ENCODE data around the gene C17orf50. TPM values are rescaled to one million over a fixed set of nuclear protein-coding genes. Genes with fewer than 3 reads are reported as not detected.

Gene C17orf50
- total and polyA plus RNA-seq, 2 donors from 2014 or later, result 0.41 TPM; not detected in 1

- no peak overlapping the region for H3K9ac ChIP-seq (ENCODE audit: low read length in 3 of 3)
- peaks cover 0 to 2% (median 0%) of the 10 kb centered on the region in 3 donors for H3K4me1 ChIP-seq (ENCODE audit: control insufficient read depth in 2 of 3, insufficient read depth in 2 of 3, low read depth in 1 of 3, low read length in 3 of 3)
- H3K4me3 ChIP-seq (ENCODE audit: low read length in 3 of 3), result no peak overlapping the region
- no peaks in the 10 kb centered on the region for H3K9me3 ChIP-seq (ENCODE audit: control insufficient read depth in 2 of 3, insufficient read depth in 1 of 3, low read length in 3 of 3)
- FAIRE-seq, result no peak
- H3K27ac ChIP-seq (ENCODE audit: low read depth in 2 of 2, low read length in 2 of 2), result no peak overlapping the region
- no peaks in the 10 kb centered on the region for H3K36me3 ChIP-seq (ENCODE audit: control insufficient read depth in 2 of 3, insufficient read depth in 3 of 3, low read length in 3 of 3)
- TF ChIP-seq CTCF (IDR thresholded peaks at IDR 0.05; ENCODE audit: borderline replicate concordance, extremely low read depth, insufficient read depth), result peak; percentile 20
- H3K27me3 ChIP-seq (ENCODE audit: control insufficient read depth, insufficient read depth, low read length), result no peaks in the 10 kb centered on the region
- intact Hi-C loops (cut with DNase I), result loop anchor here (5.0 kb wide), 1 partner anchor 40 kb away; the partner anchor contains the start of gene TAF15
- peak in 1 of 5 donors; percentile 55 for DNase-seq
These were observed 6.3 kb downstream of the C17orf50 start for GRCh38 chr17:35766903-35767510.

GRCh38 chr17:35768797-35769196, 8.1 kb downstream of the C17orf50 start:
- no peak overlapping the region for H3K27ac ChIP-seq (ENCODE audit: low read depth in 2 of 2, low read length in 2 of 2)
- no peak overlapping the region for H3K4me3 ChIP-seq (ENCODE audit: low read length in 3 of 3)
- no peaks in the 10 kb centered on the region for H3K9me3 ChIP-seq (ENCODE audit: control insufficient read depth in 2 of 3, insufficient read depth in 1 of 3, low read length in 3 of 3)
- no peak overlapping the region for H3K9ac ChIP-seq (ENCODE audit: low read length in 3 of 3)
- H3K36me3 ChIP-seq (ENCODE audit: control insufficient read depth in 2 of 3, insufficient read depth in 3 of 3, low read length in 3 of 3), result no peaks in the 10 kb centered on the region
- no peak for TF ChIP-seq CTCF (IDR thresholded peaks at IDR 0.05; ENCODE audit: borderline replicate concordance, extremely low read depth, insufficient read depth)
- peaks cover 0 to 2% (median 0%) of the 10 kb centered on the region in 3 donors for H3K4me1 ChIP-seq (ENCODE audit: control insufficient read depth in 2 of 3, insufficient read depth in 2 of 3, low read depth in 1 of 3, low read length in 3 of 3)
- intact Hi-C loops (cut with DNase I), result loop anchor here (5.0 kb wide), 1 partner anchor 39 kb away; the partner anchor contains the start of gene TAF15
- no peak for DNase-seq
- H3K27me3 ChIP-seq (ENCODE audit: control insufficient read depth, insufficient read depth, low read length), result no peaks in the 10 kb centered on the region
- FAIRE-seq, result no peak

GRCh38 chr17:35769895-35770486, 9.3 kb downstream of the C17orf50 start:
- TF ChIP-seq CTCF (IDR thresholded peaks at IDR 0.05; ENCODE audit: borderline replicate concordance, extremely low read depth, insufficient read depth), result no peak
- no peaks in the 10 kb centered on the region for H3K4me1 ChIP-seq (ENCODE audit: control insufficient read depth in 2 of 3, insufficient read depth in 2 of 3, low read depth in 1 of 3, low read length in 3 of 3)
- intact Hi-C loops (cut with DNase I), result loop anchor here (5.0 kb wide), 1 partner anchor 37 kb away; the partner anchor contains the start of gene TAF15
- no peak overlapping the region for H3K9ac ChIP-seq (ENCODE audit: low read length in 3 of 3)
- no peaks in the 10 kb centered on the region for H3K36me3 ChIP-seq (ENCODE audit: control insufficient read depth in 2 of 3, insufficient read depth in 3 of 3, low read length in 3 of 3)
- H3K9me3 ChIP-seq (ENCODE audit: control insufficient read depth in 2 of 3, insufficient read depth in 1 of 3, low read length in 3 of 3), result no peaks in the 10 kb centered on the region
- H3K27ac ChIP-seq (ENCODE audit: low read depth in 2 of 2, low read length in 2 of 2), result no peak overlapping the region
- DNase-seq (no peak), FAIRE-seq (no peak)
- no peaks in the 10 kb centered on the region for H3K27me3 ChIP-seq (ENCODE audit: control insufficient read depth, insufficient read depth, low read length)
- no peak overlapping the region for H3K4me3 ChIP-seq (ENCODE audit: low read length in 3 of 3)
